Thyroid gland (tissue), 4 donors: Measurements from ENCODE around the gene GALNS.

Experiments used
- CTCF ChIP-seq, 6 experiments: fragments of 200-600 bp in 3 of 6; fragments of 450-650 bp in 3 of 6; sonication (generic) in 3 of 6; IDR thresholded peaks; one replicate each; pipeline ENCODE4 v1.5.1; 2016 to 2019; ENCODE audit warnings: antibody characterized with exemption in 6 of 6, mild to moderate bottlenecking in 2 of 6, inconsistent platforms in 1 of 6, moderate library complexity in 1 of 6
- POLR2A ChIP-seq, 2 donors: fragments of 450-650 bp; IDR thresholded peaks; one replicate each; pipeline ENCODE4 v1.6.1; 2017; ENCODE audit warnings: antibody characterized with exemption in 2 of 2, mild to moderate bottlenecking in 2 of 2, moderate library complexity in 1 of 2

- TF ChIP-seq POLR2A (IDR thresholded peaks at IDR 0.05) (no peak), CTCF (IDR thresholded peaks at IDR 0.05) (no peak)
Measured at GRCh38 chr16:88864099-88864498, 7.4 kb upstream of the GALNS start.
